Esophagus mucosa (tissue), 1 donor: ENCODE data around the gene VPS35L. TPM values are rescaled to one million over a fixed set of nuclear protein-coding genes. Genes with fewer than 3 reads are reported as not detected.

Source experiments
- ATAC-seq: fragments of 200-7000 bp; cut with Tn5 transposase; one replicate; pipeline ENCODE4 v1.9.1; 2020
- total RNA-seq: library from RNA; stranded (reverse); gene quantifications from one replicate; pipeline ENCODE4 v1.2.4, GENCODE V29; 2023
- donor health status: DM: yes; HTN: yes; CAD: no.

Gene VPS35L
- total RNA-seq, 1 donor from 2014 or later = 43.2 TPM

DNA sequence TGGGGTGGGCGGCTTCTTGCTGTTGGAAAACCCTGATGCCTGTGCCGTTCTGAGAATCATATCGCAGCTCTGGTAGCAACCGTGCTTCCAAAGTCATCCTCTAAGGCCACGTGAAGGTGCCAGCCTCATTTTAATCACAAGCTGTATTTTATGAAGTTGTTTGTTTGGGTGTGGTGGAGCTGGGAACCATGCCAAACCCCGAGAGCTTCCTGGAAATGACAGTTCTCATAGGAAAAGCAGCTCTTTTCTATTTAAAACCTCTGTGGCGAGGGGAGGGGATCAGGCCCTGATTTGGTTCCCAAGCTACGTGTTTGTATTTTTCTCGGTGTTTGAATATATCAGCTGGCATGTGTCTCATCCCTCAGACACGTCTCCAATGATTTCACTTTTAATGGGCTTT, 140.8 kb downstream of the VPS35L start:
- ATAC-seq = peak; percentile 30

- ATAC-seq = no peak
Observed at GRCh38 chr16:19696961-19697360, 141.5 kb downstream of the VPS35L start.

- no peak for ATAC-seq
Observed at GRCh38 chr16:19697756-19698318, 142.3 kb downstream of the VPS35L start.

DNA sequence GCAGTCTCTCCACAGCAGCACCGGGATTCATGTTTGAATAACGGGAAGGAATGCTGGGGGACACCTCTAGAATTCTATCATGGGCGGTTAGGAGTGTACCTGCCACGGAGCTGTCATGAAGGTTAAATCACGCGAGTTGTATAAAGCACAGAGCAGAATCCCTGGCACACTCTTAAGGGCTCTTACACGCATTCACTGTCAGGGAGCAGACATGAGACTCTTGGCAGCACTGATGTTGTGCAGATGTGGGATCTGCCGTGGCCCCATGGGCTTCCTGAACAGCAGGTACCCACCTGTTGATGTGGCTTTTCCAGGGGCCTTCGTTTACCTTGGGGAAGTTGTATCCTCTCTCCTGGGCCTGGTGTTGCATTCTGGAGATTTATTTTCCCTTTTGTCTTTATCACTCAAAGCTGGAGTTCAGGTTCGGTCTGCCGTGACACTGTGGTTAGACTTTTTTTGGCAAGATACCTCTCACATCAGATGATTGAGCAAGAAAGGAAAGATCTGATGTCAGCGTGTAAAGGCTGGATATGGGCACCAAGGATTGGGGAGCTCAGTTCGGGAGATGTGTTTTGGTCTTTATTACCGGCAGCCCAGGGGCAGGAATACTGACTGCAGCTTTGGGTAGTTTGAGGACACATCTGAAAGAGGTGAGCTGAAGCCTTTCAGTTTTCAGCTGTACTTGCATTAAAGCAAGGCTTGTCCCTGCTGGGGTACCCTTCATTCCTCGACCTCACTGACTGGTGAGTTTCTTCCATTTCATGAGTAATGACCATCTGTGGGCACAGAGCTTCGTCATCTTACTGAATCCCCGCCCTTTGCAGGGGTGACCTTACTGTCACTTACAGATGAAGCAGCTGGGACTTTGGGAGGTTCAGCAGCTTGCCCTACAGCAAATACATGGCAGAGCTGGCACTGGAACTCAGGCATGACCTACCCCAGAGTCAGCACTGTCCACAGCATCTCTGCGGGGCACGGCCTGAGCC, 143.3 kb downstream of the VPS35L start:
- peak; percentile 38 for ATAC-seq

GRCh38 chr16:19699472-19699871, 144.0 kb downstream of the VPS35L start:
- ATAC-seq = no peak

GRCh38 chr16:19700319-19700781, 144.8 kb downstream of the VPS35L start:
- peak; percentile 72 for ATAC-seq

DNA sequence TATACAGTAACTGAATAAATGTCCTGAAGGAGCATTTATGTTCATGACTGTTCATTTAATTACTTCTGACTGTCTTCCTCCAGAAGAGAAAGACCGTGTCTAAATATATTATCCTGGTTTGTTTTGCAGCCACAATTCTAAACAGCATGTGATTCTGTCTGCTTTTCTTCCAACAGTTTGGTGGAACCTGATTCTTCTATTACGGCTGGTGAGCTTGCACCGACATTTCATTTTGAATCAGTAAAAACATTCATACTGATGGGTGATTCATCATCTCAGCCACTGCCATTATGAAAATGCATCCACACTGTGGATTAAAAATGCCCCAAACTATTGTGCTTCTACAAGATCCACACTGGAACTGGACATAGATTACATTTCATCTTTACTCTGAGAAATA, 145.6 kb downstream of the VPS35L start:
- ATAC-seq = no peak

- ATAC-seq = no peak
Observed at GRCh38 chr16:19703172-19703889, 147.8 kb downstream of the VPS35L start.

DNA sequence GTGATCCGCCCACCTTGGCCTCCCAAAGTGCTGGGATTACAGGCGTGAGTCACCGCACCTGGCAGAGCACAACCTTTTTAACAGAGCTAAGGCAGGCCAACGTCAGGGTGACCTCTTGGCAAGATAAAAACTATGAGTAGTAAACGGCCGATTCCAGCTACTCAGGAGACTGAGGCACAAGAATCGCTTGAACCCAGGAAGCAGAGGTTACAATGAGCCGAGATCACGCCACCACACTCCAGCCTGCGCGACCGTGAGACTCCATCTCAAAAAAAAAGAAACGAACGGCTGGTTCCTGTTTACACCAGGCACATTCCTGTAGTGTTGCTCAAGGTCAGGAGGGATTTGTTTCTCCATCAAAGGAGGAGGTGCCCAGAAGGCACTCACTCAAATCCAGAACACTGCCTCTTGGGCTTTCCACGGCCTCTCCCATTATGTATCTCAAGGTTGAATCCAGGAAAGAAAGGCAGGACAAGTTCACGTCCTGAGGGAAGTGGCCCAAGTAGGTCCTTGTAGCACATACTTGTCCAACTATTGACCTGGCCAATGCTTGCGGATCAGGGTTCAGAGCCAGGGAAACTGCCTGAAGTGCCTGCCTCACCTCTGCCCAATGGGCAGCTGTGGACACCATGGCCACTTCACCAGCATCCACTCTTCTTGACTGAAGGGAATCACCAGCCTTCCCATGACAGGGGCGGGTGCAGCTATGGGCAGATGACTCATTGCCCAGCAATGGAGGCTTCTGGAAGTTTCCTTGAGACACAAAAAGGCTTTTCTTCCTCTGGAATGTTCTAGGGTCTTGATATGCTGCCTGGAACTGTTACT, 149.0 kb downstream of the VPS35L start:
- ATAC-seq = peak; percentile 53

- ATAC-seq = no peak
Observed at GRCh38 chr16:19705146-19705501, 149.6 kb downstream of the VPS35L start.

DNA sequence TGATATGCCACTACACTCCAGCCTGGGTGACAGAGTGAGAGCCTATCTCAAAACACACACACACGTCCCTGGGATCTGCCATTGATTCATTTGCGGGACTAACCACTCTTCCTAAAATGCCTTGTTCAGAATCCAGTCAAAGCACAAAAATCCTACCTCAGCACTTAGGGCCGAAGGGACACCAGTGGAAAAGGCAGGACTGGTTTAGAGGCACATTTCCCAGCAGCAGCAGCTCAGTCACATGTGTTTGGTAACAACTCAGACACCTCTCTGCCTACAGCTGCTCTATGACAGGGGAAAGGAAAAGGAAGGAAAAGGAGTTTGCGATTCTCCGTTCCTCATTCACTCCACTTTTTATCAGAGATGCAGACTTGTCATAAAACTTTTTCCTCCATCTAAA, 150.3 kb downstream of the VPS35L start:
- no peak for ATAC-seq

DNA sequence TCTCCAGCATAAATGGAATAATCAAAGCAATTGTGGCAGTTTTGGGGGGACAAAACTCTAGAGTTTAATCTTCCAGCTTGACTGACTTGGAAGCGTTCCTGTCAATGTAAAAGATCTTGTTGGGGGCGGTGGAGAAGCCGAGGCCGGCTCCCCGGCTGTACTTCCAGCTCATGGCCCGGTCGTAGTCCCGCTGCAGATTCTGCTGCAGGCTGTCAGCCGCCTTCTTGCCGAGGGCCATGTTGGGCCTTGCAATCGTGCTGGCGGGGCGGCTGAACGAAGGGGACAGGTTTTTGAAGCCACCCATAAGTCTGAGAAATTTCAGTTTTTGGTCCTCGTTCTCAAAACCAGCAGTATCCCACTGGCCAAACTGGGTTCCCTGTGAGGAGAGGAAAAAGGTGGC, 151.3 kb downstream of the VPS35L start:
- ATAC-seq = no peak

DNA sequence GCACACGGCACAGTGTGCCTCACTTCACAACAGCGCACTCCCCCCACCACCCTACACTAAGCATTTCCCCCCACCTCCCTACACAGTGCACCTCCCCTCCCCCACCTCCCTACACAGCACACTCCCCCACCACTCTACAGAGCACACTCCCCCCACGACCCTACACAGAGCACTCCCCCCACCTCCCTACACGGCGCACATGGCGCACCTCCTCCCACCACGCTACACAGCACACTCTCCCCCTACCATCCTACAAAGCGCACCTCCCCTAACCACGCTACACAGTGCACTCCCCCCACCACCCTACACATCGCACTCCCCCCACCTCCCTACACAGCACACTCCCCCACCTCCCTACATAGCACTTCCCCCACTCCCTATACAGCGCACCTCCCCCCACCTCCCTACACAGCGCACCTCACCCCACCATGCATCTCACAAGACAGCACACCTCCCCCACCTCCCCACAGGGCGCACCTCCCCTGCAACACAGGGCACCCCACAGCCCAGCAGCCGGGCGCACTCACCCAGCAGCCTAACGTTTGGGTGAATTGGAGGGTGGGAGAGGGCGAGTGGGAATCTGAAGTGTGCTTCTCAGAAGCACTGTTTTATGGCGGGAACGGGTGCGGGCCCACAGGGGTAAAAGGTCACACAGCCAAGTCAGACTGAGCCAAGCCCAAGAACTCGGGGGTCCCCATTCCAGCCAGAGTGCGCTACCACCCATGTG, 152.2 kb downstream of the VPS35L start:
- no peak for ATAC-seq

DNA sequence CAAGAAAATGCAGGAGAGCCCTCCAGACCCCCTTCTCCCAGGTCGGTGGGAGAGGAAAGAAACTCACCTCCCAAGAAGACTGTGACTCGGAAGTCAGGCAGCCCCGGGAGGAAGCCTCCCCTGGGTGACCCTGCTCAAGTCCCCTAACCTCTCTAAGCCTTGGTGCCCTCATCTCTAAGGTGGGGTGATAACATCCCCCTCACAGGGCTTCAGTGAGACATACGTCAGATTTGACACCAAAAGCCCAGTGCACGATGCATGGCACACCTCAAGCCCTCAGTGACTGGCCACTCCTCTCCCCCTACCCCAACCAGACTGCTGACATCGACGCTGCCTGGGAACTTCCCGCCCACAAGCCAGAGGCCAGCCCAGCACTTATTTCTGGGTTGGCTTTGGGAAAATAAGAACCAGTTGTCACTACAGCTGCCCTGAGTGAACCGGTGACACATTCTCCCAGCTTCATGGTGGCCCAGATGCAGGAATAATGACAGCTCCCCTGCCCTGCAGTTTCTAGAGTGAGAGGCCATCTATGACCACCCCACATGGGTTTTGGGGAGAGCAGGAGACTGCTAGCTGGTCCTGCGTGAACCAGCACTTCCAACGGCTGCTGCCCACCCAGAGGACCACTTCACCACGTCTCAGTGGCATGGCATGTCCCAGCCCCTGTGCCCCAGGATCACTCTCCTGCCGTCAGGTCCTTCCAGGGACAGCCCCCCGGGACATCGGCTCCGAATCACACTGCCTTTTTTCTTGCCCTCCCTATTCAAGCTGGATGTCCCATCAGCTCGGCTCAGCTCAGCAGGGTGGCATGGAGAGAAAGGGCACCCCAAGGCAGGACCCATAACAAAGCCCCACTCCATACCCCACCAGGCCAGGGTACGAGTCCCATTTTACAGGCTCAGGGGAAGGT, 153.0 kb downstream of the VPS35L start:
- ATAC-seq = no peak

DNA sequence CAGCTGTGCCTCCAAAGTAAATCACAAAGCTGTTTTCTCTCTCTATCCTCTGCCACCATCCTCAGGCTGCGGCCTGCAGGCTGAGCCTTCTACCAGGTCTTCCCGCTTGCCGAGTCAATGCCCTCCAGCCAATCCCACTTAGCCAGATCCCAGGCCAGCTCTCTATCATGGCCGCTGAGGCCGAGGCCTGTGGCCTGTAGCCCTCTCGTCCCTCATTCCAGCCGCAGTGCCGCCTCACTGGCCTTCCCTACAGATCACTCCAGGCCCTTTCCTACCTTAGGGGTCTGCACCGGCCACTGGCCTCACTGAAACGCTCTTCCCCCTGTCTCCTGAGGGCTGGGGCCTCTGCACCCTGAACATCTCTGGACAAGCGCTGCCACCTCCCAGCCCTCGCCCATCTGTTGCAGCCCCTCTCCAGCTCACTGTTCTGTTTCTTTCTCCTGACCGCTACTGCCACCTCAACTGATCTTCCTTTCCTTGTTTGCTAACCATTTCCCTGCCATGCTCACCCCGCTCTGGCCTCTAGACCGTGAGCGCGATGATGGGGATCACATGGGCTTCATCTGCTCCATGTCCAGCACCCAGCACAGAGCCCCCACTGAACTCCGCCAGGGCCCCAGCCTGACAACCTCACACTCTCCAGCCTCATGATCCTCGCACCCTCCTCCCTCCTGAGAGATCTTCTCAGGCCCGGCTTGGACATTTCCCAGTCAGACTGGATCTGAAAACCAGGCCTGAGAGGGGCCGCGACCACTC, 154.1 kb downstream of the VPS35L start:
- no peak for ATAC-seq

DNA sequence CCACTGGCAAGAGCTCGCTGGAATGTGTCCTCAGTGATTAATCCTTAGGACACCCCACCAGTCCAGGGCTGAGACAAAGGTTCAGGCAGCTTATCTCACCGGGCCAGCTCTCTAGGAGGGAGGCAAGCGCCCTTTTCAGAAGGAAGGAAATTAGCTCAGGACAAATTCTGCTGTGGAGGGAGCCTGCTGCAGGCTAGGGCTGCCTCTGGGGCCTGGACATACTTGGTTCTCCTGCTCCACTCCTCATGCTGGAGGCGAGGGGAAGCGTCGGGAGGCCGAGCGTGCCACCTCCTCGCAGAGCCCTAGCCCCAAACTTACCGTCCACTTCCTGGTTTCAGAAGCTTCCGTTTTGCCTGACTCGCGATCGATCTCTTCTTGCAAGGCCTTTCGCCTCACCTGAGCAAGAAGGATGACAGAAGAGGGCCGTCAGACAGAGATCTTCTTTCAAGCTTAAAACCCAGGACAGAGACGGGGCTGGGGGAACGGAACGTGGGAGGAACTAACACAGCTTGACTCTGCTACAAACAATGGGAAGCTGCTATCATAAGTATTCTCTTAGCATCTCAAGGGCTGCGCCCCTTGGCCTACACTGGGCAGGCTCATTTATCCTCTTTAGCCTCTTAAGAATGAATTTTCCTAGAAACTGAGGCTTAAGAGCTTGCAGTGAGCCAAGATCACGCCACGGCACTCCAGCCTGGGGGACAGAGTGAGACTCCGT, 154.8 kb downstream of the VPS35L start:
- ATAC-seq = no peak

GRCh38 chr16:19710991-19711545, 155.6 kb downstream of the VPS35L start:
- ATAC-seq = no peak

DNA sequence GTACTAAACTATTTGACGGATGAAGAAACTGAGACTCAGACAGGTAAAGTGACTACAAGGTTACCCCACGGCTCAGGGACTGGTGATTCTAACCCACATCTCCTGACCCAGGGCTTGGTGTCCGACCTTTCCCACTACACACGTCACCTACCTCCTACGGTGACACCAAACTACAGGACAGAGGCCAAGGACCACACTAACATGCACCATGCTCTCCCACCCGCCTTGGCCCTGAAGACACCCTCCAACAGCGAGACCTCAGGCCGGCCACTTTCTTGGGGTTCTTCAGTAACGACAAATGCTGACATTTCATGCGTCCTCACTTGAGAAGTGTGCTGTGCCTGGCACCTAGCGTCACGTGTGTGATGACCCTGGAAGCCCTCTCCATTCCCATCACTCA, 156.1 kb downstream of the VPS35L start:
- no peak for ATAC-seq
